ENCODE measurements around the gene CHAD.

The CHAD gene

DNA sequence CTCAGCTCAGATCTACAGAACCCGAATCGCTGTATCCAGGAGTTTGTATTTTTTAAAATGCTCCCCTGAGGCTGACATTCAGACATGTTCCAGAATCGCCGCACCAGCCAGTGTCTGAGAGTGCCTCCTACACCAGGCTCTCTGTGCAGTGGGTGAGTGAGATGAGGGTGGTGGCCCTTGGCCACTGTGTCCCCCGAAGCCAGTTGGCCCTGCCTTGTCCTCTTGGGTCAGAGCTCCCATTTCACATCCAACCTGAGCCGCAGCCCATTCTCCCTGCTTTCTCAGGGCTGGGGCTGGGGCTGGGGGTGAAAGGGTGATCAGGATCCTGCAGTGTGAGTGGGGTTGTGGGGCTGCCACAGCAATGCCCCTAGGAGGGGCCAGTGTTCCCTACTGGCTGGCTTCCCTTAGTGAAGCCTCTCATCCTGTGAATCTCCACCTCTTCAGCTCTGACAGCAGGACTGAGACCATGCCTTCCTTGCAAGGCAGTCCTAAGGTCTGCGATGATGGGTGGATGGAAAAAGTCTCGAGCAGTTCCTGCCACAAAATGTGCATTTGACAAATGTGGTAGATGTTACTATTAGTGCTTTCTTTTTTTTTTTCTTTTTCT, 26.6 kb upstream of the CHAD start:
- no peak overlapping the region for H3K27ac ChIP-seq (ENCODE audit: low read depth, low read length)
- no peak overlapping the region for H3K4me3 ChIP-seq (ENCODE audit: low read depth in 1 of 2, low read length in 2 of 2)
- no peaks in the 10 kb centered on the region for H3K27me3 ChIP-seq (ENCODE audit: control insufficient read depth in 1 of 2, insufficient read depth in 2 of 2, low read length in 2 of 2)
- peaks cover 8 to 9% of the 10 kb centered on the region in 2 donors for H3K4me1 ChIP-seq (ENCODE audit: control insufficient read depth in 1 of 2, insufficient read depth in 2 of 2, low read length in 2 of 2)
- no peak overlapping the region for H3K9ac ChIP-seq (ENCODE audit: low read depth in 1 of 2, low read length in 2 of 2)
- no peaks in the 10 kb centered on the region for H3K9me3 ChIP-seq (ENCODE audit: control insufficient read depth in 1 of 2, low read length in 2 of 2)
- no peaks in the 10 kb centered on the region for H3K36me3 ChIP-seq (ENCODE audit: control insufficient read depth in 1 of 2, insufficient read depth in 2 of 2, low read length in 2 of 2)

DNA sequence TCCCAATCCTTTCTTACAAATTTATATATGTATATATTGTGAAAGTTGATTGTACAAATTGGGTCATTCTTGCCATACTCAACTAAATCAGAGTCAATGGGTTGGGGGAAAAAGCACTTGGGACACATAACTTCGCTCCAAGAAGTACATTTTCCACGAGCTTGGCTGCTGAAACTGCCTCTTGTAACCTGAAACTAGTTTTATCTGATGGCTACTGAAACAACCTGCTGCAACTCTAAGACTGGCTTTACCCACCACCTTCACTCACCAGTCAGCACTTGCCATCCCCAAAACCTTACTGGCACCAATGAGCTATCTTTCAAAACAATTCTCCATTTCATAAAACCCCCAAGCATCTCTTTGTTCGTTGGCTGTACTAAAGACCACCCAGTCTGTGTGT, 25.1 kb upstream of the CHAD start:
- Histone ChIP-seq H3K4me3 (ENCODE audit: low read depth in 1 of 2, low read length in 2 of 2) (no peak overlapping the region), H3K9me3 (ENCODE audit: control insufficient read depth in 1 of 2, low read length in 2 of 2) (no peaks in the 10 kb centered on the region), H3K9ac (ENCODE audit: low read depth in 1 of 2, low read length in 2 of 2) (no peak overlapping the region), H3K27ac (ENCODE audit: low read depth, low read length) (no peak overlapping the region), H3K27me3 (ENCODE audit: control insufficient read depth in 1 of 2, insufficient read depth in 2 of 2, low read length in 2 of 2) (no peaks in the 10 kb centered on the region), H3K4me1 (ENCODE audit: control insufficient read depth in 1 of 2, insufficient read depth in 2 of 2, low read length in 2 of 2) (peaks cover 8 to 9% of the 10 kb centered on the region in 2 donors), H3K36me3 (ENCODE audit: control insufficient read depth in 1 of 2, insufficient read depth in 2 of 2, low read length in 2 of 2) (no peaks in the 10 kb centered on the region)

DNA sequence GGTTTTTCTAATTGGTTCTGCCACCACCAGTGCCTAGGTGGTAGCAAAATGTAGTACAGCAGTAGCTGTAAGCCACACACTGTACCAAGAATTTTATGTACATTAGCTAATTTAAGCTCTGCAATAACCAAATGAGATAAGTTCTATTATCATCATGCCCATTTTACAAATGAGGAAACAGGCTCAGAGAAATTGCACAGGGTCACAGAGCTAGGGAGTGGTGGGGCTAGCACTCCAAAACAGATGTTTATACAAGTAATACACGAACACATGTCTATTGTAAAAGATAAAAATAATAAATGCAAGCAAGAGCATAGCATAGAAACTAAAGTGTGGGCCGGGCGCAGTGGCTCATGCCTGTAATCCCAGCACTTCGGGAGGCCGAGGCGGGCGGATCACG, 23.5 kb upstream of the CHAD start:
- H3K36me3 ChIP-seq (ENCODE audit: control insufficient read depth in 1 of 2, insufficient read depth in 2 of 2, low read length in 2 of 2): peaks cover 0 to 3% of the 10 kb centered on the region in 2 donors
- H3K4me3 ChIP-seq (ENCODE audit: low read depth in 1 of 2, low read length in 2 of 2): no peak overlapping the region
- no peaks in the 10 kb centered on the region for H3K9me3 ChIP-seq (ENCODE audit: control insufficient read depth in 1 of 2, low read length in 2 of 2)
- no peak overlapping the region for H3K27ac ChIP-seq (ENCODE audit: low read depth, low read length)
- H3K27me3 ChIP-seq (ENCODE audit: control insufficient read depth in 1 of 2, insufficient read depth in 2 of 2, low read length in 2 of 2): no peaks in the 10 kb centered on the region
- no peaks in the 10 kb centered on the region for H3K4me1 ChIP-seq (ENCODE audit: control insufficient read depth in 1 of 2, insufficient read depth in 2 of 2, low read length in 2 of 2)
- no peak overlapping the region for H3K9ac ChIP-seq (ENCODE audit: low read depth in 1 of 2, low read length in 2 of 2)

DNA sequence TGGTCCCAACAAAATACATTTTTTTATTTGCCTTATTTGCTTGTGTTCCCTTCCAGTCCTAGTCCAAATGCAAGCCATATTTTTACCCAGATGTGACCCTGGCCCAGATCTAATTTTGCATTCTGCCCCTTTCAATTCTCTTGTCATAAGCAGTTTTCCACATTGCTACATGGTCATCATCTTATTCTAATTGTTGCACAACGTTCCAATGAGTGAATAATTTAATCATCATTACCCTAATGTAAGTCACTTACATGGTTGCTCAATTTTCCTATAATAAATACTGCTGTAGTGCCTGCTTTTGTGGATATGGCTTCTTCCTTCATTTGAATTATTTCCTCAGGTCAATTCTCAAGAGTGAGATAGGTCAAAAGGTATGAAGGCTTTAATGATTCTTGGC, 22.8 kb upstream of the CHAD start:
- H3K9me3 ChIP-seq (ENCODE audit: control insufficient read depth in 1 of 2, low read length in 2 of 2): no peaks in the 10 kb centered on the region
- no peak overlapping the region for H3K9ac ChIP-seq (ENCODE audit: low read depth in 1 of 2, low read length in 2 of 2)
- H3K4me3 ChIP-seq (ENCODE audit: low read depth in 1 of 2, low read length in 2 of 2): no peak overlapping the region
- H3K4me1 ChIP-seq (ENCODE audit: control insufficient read depth in 1 of 2, insufficient read depth in 2 of 2, low read length in 2 of 2): no peaks in the 10 kb centered on the region
- H3K27ac ChIP-seq (ENCODE audit: low read depth, low read length): no peak overlapping the region
- no peaks in the 10 kb centered on the region for H3K27me3 ChIP-seq (ENCODE audit: control insufficient read depth in 1 of 2, insufficient read depth in 2 of 2, low read length in 2 of 2)
- H3K36me3 ChIP-seq (ENCODE audit: control insufficient read depth in 1 of 2, insufficient read depth in 2 of 2, low read length in 2 of 2): peaks cover 0 to 5% of the 10 kb centered on the region in 2 donors

DNA sequence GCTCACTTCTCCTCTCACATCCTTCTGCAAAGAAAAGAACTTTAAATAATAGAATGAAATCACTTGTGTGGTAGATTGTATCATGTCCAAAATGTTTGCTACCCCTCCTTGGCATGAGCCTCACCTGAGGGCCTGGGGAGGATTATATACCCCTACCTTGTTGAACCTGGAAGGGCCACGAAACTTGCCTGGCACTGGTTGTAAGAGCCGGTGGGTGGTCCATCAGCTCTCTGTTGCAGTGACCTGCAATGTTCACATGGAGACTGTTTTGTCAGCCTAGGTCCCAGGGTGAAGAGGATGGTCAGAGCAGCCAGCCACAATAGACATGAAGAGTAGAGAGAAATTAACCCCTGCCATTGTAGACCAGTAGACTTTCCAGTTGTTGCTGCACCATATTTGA, 20.2 kb upstream of the CHAD start:
- peaks cover 21 to 22% of the 10 kb centered on the region in 2 donors for H3K36me3 ChIP-seq (ENCODE audit: control insufficient read depth in 1 of 2, insufficient read depth in 2 of 2, low read length in 2 of 2)
- no peaks in the 10 kb centered on the region for H3K4me1 ChIP-seq (ENCODE audit: control insufficient read depth in 1 of 2, insufficient read depth in 2 of 2, low read length in 2 of 2)
- no peaks in the 10 kb centered on the region for H3K27me3 ChIP-seq (ENCODE audit: control insufficient read depth in 1 of 2, insufficient read depth in 2 of 2, low read length in 2 of 2)
- no peak overlapping the region for H3K4me3 ChIP-seq (ENCODE audit: low read depth in 1 of 2, low read length in 2 of 2)
- H3K9me3 ChIP-seq (ENCODE audit: control insufficient read depth in 1 of 2, low read length in 2 of 2): no peaks in the 10 kb centered on the region
- no peak overlapping the region for H3K9ac ChIP-seq (ENCODE audit: low read depth in 1 of 2, low read length in 2 of 2)
- H3K27ac ChIP-seq (ENCODE audit: low read depth, low read length): no peak overlapping the region

DNA sequence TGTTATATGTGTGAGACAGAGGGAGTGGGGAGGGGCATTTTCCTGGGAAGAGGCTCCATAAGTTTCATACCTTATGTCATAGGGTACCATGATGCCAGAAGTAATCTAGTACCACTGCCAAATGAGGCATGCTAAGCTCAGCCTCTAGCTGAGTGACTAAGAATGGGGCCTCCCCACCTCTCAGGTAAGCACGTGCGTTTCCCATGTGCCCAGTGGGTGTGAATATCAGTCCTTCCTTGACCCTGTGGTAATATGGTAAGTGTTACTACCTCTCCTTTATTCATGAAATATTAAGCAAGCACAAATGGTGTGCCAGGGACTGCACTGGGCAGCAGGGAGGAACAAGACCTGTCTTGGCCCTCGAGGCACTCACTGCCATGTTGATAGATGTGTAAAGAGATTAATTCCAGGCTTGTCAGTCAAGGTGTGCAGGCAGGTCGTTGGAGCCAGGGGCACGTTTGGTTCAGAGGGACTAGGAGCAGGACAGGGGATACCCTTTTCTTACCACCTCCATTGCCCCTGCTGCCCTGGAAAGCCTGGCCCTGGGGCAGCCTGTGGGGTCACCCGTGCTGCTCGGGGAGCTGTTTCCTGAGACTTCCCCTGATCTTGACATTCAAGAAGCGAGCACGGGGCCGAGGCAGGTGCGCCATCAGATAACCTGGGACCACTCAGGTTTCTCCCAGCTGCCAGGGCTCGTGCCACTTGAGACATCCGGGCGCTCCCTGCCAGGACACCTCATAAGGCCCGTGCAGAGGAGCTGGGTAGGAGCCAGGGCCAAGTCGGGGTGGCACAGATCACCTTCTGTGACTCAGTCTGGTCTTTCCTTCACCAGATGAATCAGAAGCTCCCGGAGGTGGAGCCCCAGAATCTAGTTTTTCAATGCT, 18.8 kb upstream of the CHAD start:
- H3K36me3 ChIP-seq (ENCODE audit: control insufficient read depth in 1 of 2, insufficient read depth in 2 of 2, low read length in 2 of 2): peaks cover 28 to 31% of the 10 kb centered on the region in 2 donors
- no peak overlapping the region for H3K4me3 ChIP-seq (ENCODE audit: low read depth in 1 of 2, low read length in 2 of 2)
- no peak overlapping the region for H3K27ac ChIP-seq (ENCODE audit: low read depth, low read length)
- no peak overlapping the region for H3K9ac ChIP-seq (ENCODE audit: low read depth in 1 of 2, low read length in 2 of 2)
- peaks cover 4% of the 10 kb centered on the region in 2 donors for H3K4me1 ChIP-seq (ENCODE audit: control insufficient read depth in 1 of 2, insufficient read depth in 2 of 2, low read length in 2 of 2)
- H3K27me3 ChIP-seq (ENCODE audit: control insufficient read depth in 1 of 2, insufficient read depth in 2 of 2, low read length in 2 of 2): no peaks in the 10 kb centered on the region
- H3K9me3 ChIP-seq (ENCODE audit: control insufficient read depth in 1 of 2, low read length in 2 of 2): no peaks in the 10 kb centered on the region

DNA sequence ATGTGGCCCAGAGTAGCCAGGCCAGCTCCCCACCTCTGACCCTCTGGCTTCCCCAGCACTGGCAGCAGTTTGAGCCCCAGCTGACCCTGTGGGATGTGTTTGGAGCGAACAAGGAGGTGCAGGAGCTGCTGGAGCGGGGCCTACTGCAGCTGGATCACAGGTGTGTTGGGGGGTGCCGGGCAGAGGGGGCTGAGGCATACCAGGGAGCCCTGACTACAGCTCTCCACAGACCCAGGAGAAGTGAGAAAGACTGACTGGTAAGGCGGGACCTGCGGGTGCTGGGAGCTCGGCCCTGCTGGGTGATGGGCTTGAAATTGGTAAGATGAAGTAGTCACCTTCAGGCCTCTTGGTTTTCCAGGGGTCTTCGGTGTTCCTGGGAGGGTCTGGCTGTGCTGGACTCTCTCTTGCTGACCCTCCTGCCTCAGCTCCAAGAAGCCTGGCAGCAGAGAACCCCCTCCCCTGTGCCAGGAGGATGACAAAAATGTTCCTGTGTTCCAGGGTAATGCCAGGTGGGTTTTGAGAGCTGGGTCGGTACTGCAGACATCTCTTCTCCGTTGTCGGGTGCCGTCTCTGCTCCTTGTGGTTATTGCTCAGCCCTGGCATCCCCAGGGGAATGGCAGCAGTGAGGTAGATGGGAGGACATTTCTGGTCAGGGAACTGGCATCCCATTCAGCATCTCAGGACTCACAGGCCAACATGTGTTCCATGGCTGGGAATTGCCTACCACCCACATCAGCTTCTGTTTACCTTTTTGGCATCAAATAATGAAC, 15.9 kb upstream of the CHAD start:
- Histone ChIP-seq H3K4me3 (ENCODE audit: low read depth in 1 of 2, low read length in 2 of 2) (no peak overlapping the region), H3K27ac (ENCODE audit: low read depth, low read length) (no peak overlapping the region), H3K36me3 (ENCODE audit: control insufficient read depth in 1 of 2, insufficient read depth in 2 of 2, low read length in 2 of 2) (peaks cover 30 to 37% of the 10 kb centered on the region in 2 donors), H3K9me3 (ENCODE audit: control insufficient read depth in 1 of 2, low read length in 2 of 2) (no peaks in the 10 kb centered on the region), H3K27me3 (ENCODE audit: control insufficient read depth in 1 of 2, insufficient read depth in 2 of 2, low read length in 2 of 2) (no peaks in the 10 kb centered on the region), H3K4me1 (ENCODE audit: control insufficient read depth in 1 of 2, insufficient read depth in 2 of 2, low read length in 2 of 2) (peaks cover 11 to 16% of the 10 kb centered on the region in 2 donors), H3K9ac (ENCODE audit: low read depth in 1 of 2, low read length in 2 of 2) (no peak overlapping the region)

DNA sequence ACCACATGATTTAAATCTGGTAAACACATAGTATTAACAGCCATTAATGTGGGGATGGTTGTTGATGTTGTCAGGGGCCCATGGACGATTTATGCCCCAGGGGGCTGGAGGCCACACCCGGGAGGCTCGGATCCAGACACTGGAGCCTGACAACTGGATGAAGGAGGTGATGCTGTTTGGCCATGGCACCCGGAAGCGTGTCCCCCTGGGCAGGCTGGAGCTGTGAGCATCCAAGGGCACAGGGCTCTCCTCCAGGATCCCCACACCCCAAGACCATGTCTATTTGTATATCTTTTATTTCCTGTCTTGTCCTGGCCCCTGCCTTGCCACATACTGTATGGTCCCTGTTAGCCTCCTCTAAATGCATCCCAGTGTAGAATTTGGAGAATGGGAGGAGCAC, 14.6 kb upstream of the CHAD start:
- H3K4me1 ChIP-seq (ENCODE audit: control insufficient read depth in 1 of 2, insufficient read depth in 2 of 2, low read length in 2 of 2): peaks cover 16 to 19% of the 10 kb centered on the region in 2 donors
- H3K27me3 ChIP-seq (ENCODE audit: control insufficient read depth in 1 of 2, insufficient read depth in 2 of 2, low read length in 2 of 2): no peaks in the 10 kb centered on the region
- no peak overlapping the region for H3K9ac ChIP-seq (ENCODE audit: low read depth in 1 of 2, low read length in 2 of 2)
- H3K9me3 ChIP-seq (ENCODE audit: control insufficient read depth in 1 of 2, low read length in 2 of 2): no peaks in the 10 kb centered on the region
- H3K4me3 ChIP-seq (ENCODE audit: low read depth in 1 of 2, low read length in 2 of 2): no peak overlapping the region
- H3K36me3 ChIP-seq (ENCODE audit: control insufficient read depth in 1 of 2, insufficient read depth in 2 of 2, low read length in 2 of 2): peaks cover 30 to 37% of the 10 kb centered on the region in 2 donors
- H3K27ac ChIP-seq (ENCODE audit: low read depth, low read length): no peak overlapping the region

DNA sequence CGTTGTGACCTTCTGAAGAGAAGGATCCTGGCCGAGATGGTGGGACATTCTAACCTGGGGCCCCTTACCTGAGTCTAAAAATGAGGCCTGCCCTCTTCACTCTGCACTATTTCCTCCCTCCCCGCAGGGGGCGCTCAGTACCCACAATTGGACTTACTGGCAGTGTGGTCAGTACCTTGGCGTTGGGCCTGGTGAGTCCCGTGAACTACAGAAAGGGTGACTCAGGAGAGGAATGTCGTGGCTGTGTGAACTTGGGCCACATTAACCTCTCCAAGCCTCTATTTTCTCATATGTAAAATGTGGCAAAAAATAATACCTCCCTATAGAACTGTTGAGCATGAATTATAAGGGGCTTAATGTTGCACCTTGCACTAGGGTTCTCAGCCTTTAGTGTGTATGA, 13.8 kb upstream of the CHAD start:
- Histone ChIP-seq H3K4me1 (ENCODE audit: control insufficient read depth in 1 of 2, insufficient read depth in 2 of 2, low read length in 2 of 2) (peaks cover 20 to 24% of the 10 kb centered on the region in 2 donors), H3K4me3 (ENCODE audit: low read depth in 1 of 2, low read length in 2 of 2) (no peak overlapping the region), H3K36me3 (ENCODE audit: control insufficient read depth in 1 of 2, insufficient read depth in 2 of 2, low read length in 2 of 2) (peaks cover 30 to 37% of the 10 kb centered on the region in 2 donors), H3K27me3 (ENCODE audit: control insufficient read depth in 1 of 2, insufficient read depth in 2 of 2, low read length in 2 of 2) (no peaks in the 10 kb centered on the region), H3K9me3 (ENCODE audit: control insufficient read depth in 1 of 2, low read length in 2 of 2) (no peaks in the 10 kb centered on the region), H3K9ac (ENCODE audit: low read depth in 1 of 2, low read length in 2 of 2) (peak overlapping the region; percentile 9 to 42), H3K27ac (ENCODE audit: low read depth, low read length) (no peak overlapping the region)

DNA sequence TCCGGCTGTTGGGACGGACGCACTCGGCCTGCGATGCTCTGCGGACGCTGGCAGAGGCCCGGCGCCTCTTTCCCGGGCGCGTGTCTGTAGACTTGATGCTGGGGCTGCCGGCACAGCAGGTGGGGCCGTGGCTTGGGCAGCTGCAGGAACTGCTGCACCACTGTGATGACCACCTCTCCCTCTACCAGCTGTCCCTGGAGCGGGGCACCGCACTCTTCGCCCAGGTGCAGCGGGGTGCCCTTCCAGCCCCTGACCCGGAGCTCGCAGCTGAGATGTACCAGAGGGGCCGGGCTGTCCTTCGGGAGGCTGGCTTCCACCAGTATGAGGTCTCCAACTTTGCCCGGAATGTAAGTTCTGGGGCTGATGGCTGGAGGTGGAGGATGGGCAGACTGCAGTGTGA, 13.4 kb upstream of the CHAD start:
- Histone ChIP-seq H3K9ac (ENCODE audit: low read depth in 1 of 2, low read length in 2 of 2) (peak overlapping the region in 1 of 2 donors; percentile 9), H3K9me3 (ENCODE audit: control insufficient read depth in 1 of 2, low read length in 2 of 2) (no peaks in the 10 kb centered on the region), H3K27me3 (ENCODE audit: control insufficient read depth in 1 of 2, insufficient read depth in 2 of 2, low read length in 2 of 2) (no peaks in the 10 kb centered on the region), H3K36me3 (ENCODE audit: control insufficient read depth in 1 of 2, insufficient read depth in 2 of 2, low read length in 2 of 2) (peaks cover 26 to 37% of the 10 kb centered on the region in 2 donors), H3K4me1 (ENCODE audit: control insufficient read depth in 1 of 2, insufficient read depth in 2 of 2, low read length in 2 of 2) (peaks cover 20 to 24% of the 10 kb centered on the region in 2 donors), H3K4me3 (ENCODE audit: low read depth in 1 of 2, low read length in 2 of 2) (no peak overlapping the region), H3K27ac (ENCODE audit: low read depth, low read length) (no peak overlapping the region)

Data from duodenal mucosa (tissue), 2 donors.